Hepatocyte (in vitro differentiated cells): ENCODE results near the gene DKK1. TPM values are rescaled to one million over a fixed set of nuclear protein-coding genes. Genes with fewer than 3 reads are reported as not detected.
A peak's percentile ranks its signal among the peaks of the same experiment; 100 is the strongest.

Source experiments
- DNase-seq: peaks from one replicate; pipeline ENCODE4 v3.0.0-alpha.2; 2016; ENCODE audit warnings: low spot score
- H2AFZ ChIP-seq: fragments of 200-600 bp; sonication (generic); 2 replicates; pipeline ENCODE4 v1.6.0; 2016; ENCODE audit warnings: antibody characterized with exemption, mild to moderate bottlenecking
- H3K27ac ChIP-seq: fragments of 200-600 bp; sonication (generic); 2 replicates; pipeline ENCODE4 v1.5.1; 2016; ENCODE audit warnings: mild to moderate bottlenecking
- H3K27me3 ChIP-seq: fragments of 200-600 bp; sonication (generic); 2 replicates; pipeline ENCODE4 v1.6.1; 2016
- H3K36me3 ChIP-seq: fragments of 200-600 bp; sonication (generic); replicated peaks from 2 replicates; pipeline ENCODE4 v1.5.1; 2016; ENCODE audit warnings: low read depth; ENCODE audit not compliant: insufficient read depth
- H3K4me1 ChIP-seq: fragments of 200-600 bp; sonication (generic); 2 replicates; pipeline ENCODE4 v1.5.1; 2016; ENCODE audit warnings: mild to moderate bottlenecking, moderate library complexity; ENCODE audit not compliant: insufficient read depth
- H3K4me2 ChIP-seq: fragments of 200-600 bp; sonication (generic); 2 replicates; pipeline ENCODE4 v1.6.0; 2016
- H3K4me3 ChIP-seq: fragments of 200-600 bp; sonication (generic); 2 replicates; pipeline ENCODE4 v1.5.1; 2016; ENCODE audit warnings: mild to moderate bottlenecking
- H3K79me2 ChIP-seq: fragments of 200-600 bp; sonication (generic); 2 replicates; pipeline ENCODE4 v1.6.0; 2017; ENCODE audit warnings: mild to moderate bottlenecking
- H3K9me2 ChIP-seq: fragments of 200-600 bp; sonication (generic); replicated peaks from 2 replicates; pipeline ENCODE4 v1.6.0; 2017; ENCODE audit warnings: mild to moderate bottlenecking; ENCODE audit not compliant: insufficient read depth
- H3K9me3 ChIP-seq: fragments of 200-600 bp; sonication (generic); 2 replicates; pipeline ENCODE4 v1.5.1; 2016; ENCODE audit warnings: low read depth, mild to moderate bottlenecking
- H4K20me1 ChIP-seq: fragments of 200-600 bp; sonication (generic); 2 replicates; pipeline ENCODE4 v1.6.0; 2016; ENCODE audit warnings: mild to moderate bottlenecking; ENCODE audit not compliant: insufficient read depth, poor library complexity, severe bottlenecking
- EZH2 ChIP-seq: fragments of 200-600 bp; sonication (generic); IDR thresholded peaks from 2 replicates; pipeline ENCODE4 v1.6.1; 2016; ENCODE audit warnings: antibody characterized with exemption, mild to moderate bottlenecking, borderline replicate concordance
- EZH2phosphoT487 ChIP-seq: fragments of 200-600 bp; sonication (generic); IDR thresholded peaks from one replicate; pipeline ENCODE4 v1.6.1; 2018; ENCODE audit warnings: antibody characterized with exemption, mild to moderate bottlenecking, low read depth, moderate library complexity; ENCODE audit not compliant: unreplicated experiment, severe bottlenecking
- WGBS: methylation state at CpG from one replicate; pipeline ENCODE4 v1.1.6; 2016; ENCODE audit warnings: low lambda C conversion rate; ENCODE audit errors: missing lambda C conversion rate; 5-methylcytosine and 5-hydroxymethylcytosine counted together
- polyA plus RNA-seq: library from polyadenylated mRNA; unstranded; fragments of >200 nt; fragmentation: Nextera tagmentation; extraction: Ambion mirVana; gene quantifications from 2 replicates; pipeline ENCODE4 v1.2.1, GENCODE V29; 2016
- total RNA-seq: library from RNA; depleted of rRNA; stranded (reverse); fragments of >200 nt; gene quantifications from 2 replicates; pipeline ENCODE4 v1.2.3, GENCODE V29; 2014
- TF ChIP-seq, protein P1 (sequence below): fragments of 200-600 bp; sonication (generic); IDR thresholded peaks from 2 replicates; pipeline ENCODE4 v1.5.1; 2016; ENCODE audit warnings: antibody characterized with exemption, mild to moderate bottlenecking; ENCODE audit not compliant: poor library complexity

The DKK1 gene
- total and polyA plus RNA-seq, 2 experiments from 2014 or later, result 40.3 to 62.4 TPM

DNA sequence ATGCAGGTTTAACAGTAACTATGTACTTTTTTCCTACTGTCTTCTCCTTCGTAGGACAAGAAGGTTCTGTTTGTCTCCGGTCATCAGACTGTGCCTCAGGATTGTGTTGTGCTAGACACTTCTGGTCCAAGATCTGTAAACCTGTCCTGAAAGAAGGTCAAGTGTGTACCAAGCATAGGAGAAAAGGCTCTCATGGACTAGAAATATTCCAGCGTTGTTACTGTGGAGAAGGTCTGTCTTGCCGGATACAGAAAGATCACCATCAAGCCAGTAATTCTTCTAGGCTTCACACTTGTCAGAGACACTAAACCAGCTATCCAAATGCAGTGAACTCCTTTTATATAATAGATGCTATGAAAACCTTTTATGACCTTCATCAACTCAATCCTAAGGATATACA is 2.4 kb downstream of the DKK1 start:
- Histone ChIP-seq H4K20me1 (no peaks in the 10 kb centered on the region), H3K4me2 (no peak overlapping the region), H3K4me1 (peaks cover 10% of the 10 kb centered on the region), H3K4me3 (no peak overlapping the region), H3K79me2 (no peaks in the 10 kb centered on the region), H3K36me3 (no peaks in the 10 kb centered on the region), H3K9me2 (no peaks in the 10 kb centered on the region), H3K27me3 (peaks cover 25% of the 10 kb centered on the region), H2AFZ (no peak overlapping the region), H3K9me3 (no peaks in the 10 kb centered on the region), H3K27ac (no peak overlapping the region)
- TF ChIP-seq EZH2phosphoT487 (no peak), EZH2 (no peak)
- no peak for DNase-seq
- WGBS, result 91% methylated on average over 4 of the region's 4 CpGs

DNA sequence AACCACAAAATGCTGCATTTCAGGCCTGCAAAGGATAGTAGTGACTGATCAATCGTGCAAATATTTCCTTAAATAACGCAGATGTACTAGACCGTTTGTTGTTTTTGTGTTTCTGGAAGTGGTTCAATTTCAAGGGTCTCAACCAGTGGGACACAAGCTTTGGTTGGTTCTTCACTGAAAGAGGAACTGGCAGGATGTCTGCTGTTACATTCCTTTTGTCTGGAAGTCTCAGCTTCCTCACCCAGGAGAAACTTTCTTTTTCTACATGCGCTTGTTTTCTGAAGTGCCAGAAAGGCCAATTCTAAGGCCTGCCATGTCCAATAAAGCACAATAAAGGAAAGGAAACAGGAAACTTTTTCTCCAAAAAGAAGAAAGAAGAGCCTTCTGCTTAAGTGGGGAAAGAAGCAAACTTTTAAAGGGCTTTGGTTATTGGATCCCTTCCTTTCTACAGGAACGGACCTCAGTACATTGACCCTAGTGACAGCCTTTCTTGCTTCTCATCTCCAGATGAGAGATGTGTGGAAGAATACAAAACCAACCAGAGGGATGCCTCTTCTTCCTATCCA is 4.1 kb downstream of the DKK1 start:
- no peaks in the 10 kb centered on the region for H3K9me2 ChIP-seq
- H3K4me2 ChIP-seq, result no peak overlapping the region
- no peaks in the 10 kb centered on the region for H3K36me3 ChIP-seq
- H4K20me1 ChIP-seq, result no peaks in the 10 kb centered on the region
- 72% methylated on average over 5 of the region's 5 CpGs for WGBS
- no peak overlapping the region for H2AFZ ChIP-seq
- H3K9me3 ChIP-seq, result no peaks in the 10 kb centered on the region
- peaks cover 9% of the 10 kb centered on the region for H3K4me1 ChIP-seq
- no peaks in the 10 kb centered on the region for H3K79me2 ChIP-seq
- no peak for TF ChIP-seq EZH2phosphoT487
- TF ChIP-seq, protein P1, sequence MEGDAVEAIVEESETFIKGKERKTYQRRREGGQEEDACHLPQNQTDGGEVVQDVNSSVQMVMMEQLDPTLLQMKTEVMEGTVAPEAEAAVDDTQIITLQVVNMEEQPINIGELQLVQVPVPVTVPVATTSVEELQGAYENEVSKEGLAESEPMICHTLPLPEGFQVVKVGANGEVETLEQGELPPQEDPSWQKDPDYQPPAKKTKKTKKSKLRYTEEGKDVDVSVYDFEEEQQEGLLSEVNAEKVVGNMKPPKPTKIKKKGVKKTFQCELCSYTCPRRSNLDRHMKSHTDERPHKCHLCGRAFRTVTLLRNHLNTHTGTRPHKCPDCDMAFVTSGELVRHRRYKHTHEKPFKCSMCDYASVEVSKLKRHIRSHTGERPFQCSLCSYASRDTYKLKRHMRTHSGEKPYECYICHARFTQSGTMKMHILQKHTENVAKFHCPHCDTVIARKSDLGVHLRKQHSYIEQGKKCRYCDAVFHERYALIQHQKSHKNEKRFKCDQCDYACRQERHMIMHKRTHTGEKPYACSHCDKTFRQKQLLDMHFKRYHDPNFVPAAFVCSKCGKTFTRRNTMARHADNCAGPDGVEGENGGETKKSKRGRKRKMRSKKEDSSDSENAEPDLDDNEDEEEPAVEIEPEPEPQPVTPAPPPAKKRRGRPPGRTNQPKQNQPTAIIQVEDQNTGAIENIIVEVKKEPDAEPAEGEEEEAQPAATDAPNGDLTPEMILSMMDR, result no peak
- peak overlapping the region; percentile 21 for H3K27ac ChIP-seq
- peaks cover 12% of the 10 kb centered on the region for H3K27me3 ChIP-seq
- no peak for DNase-seq
- no peak overlapping the region for H3K4me3 ChIP-seq

DNA sequence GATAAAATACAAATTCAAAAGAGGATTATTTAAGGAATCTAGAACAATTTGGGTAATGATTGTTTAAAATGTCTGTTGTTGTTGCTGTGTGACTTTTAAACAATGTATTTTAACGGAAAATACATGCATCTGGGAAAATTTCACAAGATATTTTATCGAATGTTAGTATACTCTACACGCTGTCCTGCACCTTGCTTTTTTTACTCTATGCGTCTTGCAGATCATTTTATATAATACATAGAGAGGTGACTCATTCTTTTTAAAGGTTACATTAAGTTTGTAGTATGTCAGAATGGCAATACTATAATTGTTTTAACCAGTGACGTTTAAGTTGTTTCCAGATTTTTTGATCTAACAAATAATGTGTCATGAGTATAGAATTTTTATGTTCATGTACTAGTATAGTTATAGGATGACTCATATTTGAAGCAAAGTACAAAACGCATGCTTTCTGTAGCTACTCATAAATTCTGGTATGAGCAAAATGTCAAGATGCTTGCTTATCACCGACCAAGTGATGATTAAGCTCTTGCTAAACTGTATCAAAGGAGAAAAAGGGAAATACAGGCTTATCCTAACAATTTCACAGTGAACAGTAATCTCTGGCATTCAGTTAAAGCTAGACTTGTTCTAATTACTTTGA is 4.9 kb downstream of the DKK1 start:
- WGBS, result 65% methylated on average over 7 of the region's 7 CpGs
- Histone ChIP-seq H3K9me3 (no peaks in the 10 kb centered on the region), H3K4me3 (no peak overlapping the region), H3K4me1 (peaks cover 4% of the 10 kb centered on the region), H3K79me2 (no peaks in the 10 kb centered on the region), H4K20me1 (no peaks in the 10 kb centered on the region), H2AFZ (no peak overlapping the region), H3K27me3 (peaks cover 6% of the 10 kb centered on the region), H3K9me2 (no peaks in the 10 kb centered on the region), H3K36me3 (no peaks in the 10 kb centered on the region), H3K27ac (no peak overlapping the region), H3K4me2 (no peak overlapping the region)
- TF ChIP-seq EZH2 (no peak), EZH2phosphoT487 (no peak)
- TF ChIP-seq, protein P1, result no peak
- peak; percentile 43 for DNase-seq

DNA sequence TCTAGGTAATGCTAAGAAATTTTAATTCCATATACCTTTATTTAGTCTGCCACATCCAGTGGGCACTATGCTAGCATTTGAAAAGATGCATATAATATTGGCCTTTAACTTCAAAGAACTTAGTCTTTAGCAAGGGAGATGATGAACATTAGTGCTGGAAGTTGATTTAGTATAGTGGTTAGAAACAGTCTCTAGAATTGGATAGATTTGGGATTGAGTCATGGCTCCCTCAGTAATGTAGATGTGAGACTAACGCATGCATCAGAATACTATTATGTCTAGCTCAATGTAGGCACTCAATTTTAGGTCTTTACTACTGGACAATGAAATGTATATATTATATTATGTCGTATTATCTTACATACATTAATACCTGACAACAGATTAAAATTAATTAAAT is 5.8 kb downstream of the DKK1 start:
- peaks cover 6% of the 10 kb centered on the region for H3K27me3 ChIP-seq
- H3K27ac ChIP-seq, result no peak overlapping the region
- no peak overlapping the region for H2AFZ ChIP-seq
- H3K4me2 ChIP-seq, result no peak overlapping the region
- no peak for TF ChIP-seq EZH2phosphoT487
- no peaks in the 10 kb centered on the region for H4K20me1 ChIP-seq
- 89% methylated on average over 2 of the region's 2 CpGs for WGBS
- H3K79me2 ChIP-seq, result no peaks in the 10 kb centered on the region
- no peak overlapping the region for H3K4me3 ChIP-seq
- peaks cover 4% of the 10 kb centered on the region for H3K4me1 ChIP-seq
- no peaks in the 10 kb centered on the region for H3K36me3 ChIP-seq
- no peaks in the 10 kb centered on the region for H3K9me3 ChIP-seq
- DNase-seq, result no peak
- H3K9me2 ChIP-seq, result no peaks in the 10 kb centered on the region
